OCI-LY3 (cell line): ENCODE results near the gene DOP1A.

Experiments used
- H2AFZ ChIP-seq: fragments of 200-600, 300-600 bp; shearing (Covaris generic); 2 replicates; pipeline ENCODE4 v1.6.0; 2014; ENCODE audit warnings: antibody characterized with exemption, low read depth, low read length
- H3K27ac ChIP-seq: fragments of 200-600, 300-600 bp; sonication (generic); 2 replicates; pipeline ENCODE4 v1.5.1; 2014; ENCODE audit warnings: mild to moderate bottlenecking, low read length, moderate library complexity, mixed read lengths
- H3K27me3 ChIP-seq: fragments of 200-600, 300-600 bp; sonication (generic); 2 replicates; pipeline ENCODE4 v1.6.1; 2014; ENCODE audit warnings: low read depth, low read length, mixed read lengths
- H3K36me3 ChIP-seq: fragments of 200-600, 300-600 bp; sonication (generic); replicated peaks from 2 replicates; pipeline ENCODE3; 2014; ENCODE audit warnings: low read depth, low read length, mixed read lengths
- H3K4me1 ChIP-seq: fragments of 300-600, 200-600 bp; sonication (generic); 2 replicates; pipeline ENCODE4 v1.6.1; 2014; ENCODE audit warnings: low read length, mixed read lengths
- H3K4me2 ChIP-seq: fragments of 200-600, 300-600 bp; sonication (generic); 2 replicates; pipeline ENCODE4 v1.6.1; 2014; ENCODE audit warnings: low read length, mixed read lengths
- H3K4me3 ChIP-seq: fragments of 300-600, 200-600 bp; sonication (generic); 2 replicates; pipeline ENCODE4 v1.5.1; 2014; ENCODE audit warnings: antibody characterized with exemption, mild to moderate bottlenecking, low read length, moderate library complexity
- H3K79me2 ChIP-seq: fragments of 300-600, 200-600 bp; shearing (Covaris generic); 2 replicates; pipeline ENCODE4 v1.6.1; 2014; ENCODE audit warnings: mild to moderate bottlenecking, low read length, mixed read lengths
- H3K9ac ChIP-seq: fragments of 300-600, 200-600 bp; shearing (Covaris generic); 2 replicates; pipeline ENCODE4 v1.6.0; 2014; ENCODE audit warnings: mild to moderate bottlenecking, low read length, moderate library complexity
- H3K9me3 ChIP-seq: fragments of 200-600, 300-600 bp; shearing (Covaris generic); 2 replicates; pipeline ENCODE4 v1.6.1; 2014; ENCODE audit warnings: low read length, mixed read lengths; ENCODE audit not compliant: insufficient read depth
- H4K20me1 ChIP-seq: fragments of 200-600, 300-600 bp; sonication (generic); 2 replicates; pipeline ENCODE4 v1.6.1; 2016; ENCODE audit warnings: low read length, mixed read lengths; ENCODE audit not compliant: insufficient read depth
- EZH2phosphoT487 ChIP-seq: fragments of 200-600 bp; shearing (Covaris generic); IDR thresholded peaks from 2 replicates; pipeline ENCODE4 v1.6.1; 2018; ENCODE audit warnings: antibody characterized with exemption, mixed run types, low read depth
- TF ChIP-seq, protein P1 (sequence below): fragments of 200-600, 300-600 bp; sonication (generic); IDR thresholded peaks from 2 replicates; pipeline ENCODE4 v1.5.1; 2014; ENCODE audit warnings: antibody characterized with exemption, low read length, low read depth

DOP1A gene

DNA sequence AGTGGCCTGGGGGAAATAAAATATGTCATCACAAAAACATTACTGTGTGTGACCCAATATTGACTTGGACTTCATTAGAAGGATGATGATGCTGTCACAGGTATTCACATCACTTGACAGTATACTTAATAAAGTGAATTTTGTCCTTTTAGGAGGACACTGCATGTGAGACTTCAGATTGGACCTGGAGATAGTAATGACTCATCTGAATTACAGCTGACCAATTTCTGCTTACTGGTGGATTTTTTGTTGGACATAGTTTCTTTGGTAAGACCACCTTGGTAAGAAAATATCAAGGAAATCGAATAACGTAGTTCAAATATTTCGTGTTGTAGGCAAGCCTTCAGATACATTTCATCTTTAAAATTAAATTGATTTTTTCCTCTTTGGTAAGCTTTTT, 57.1 kb downstream of the DOP1A start:
- H4K20me1 ChIP-seq = no peaks in the 10 kb centered on the region
- H3K4me2 ChIP-seq = no peak overlapping the region
- H3K4me3 ChIP-seq = no peak overlapping the region
- no peaks in the 10 kb centered on the region for H3K4me1 ChIP-seq
- no peaks in the 10 kb centered on the region for H3K27me3 ChIP-seq
- H2AFZ ChIP-seq = no peak overlapping the region
- no peaks in the 10 kb centered on the region for H3K79me2 ChIP-seq
- peaks cover 36% of the 10 kb centered on the region for H3K36me3 ChIP-seq
- no peak overlapping the region for H3K27ac ChIP-seq
- no peak overlapping the region for H3K9ac ChIP-seq
- H3K9me3 ChIP-seq = no peaks in the 10 kb centered on the region
- TF ChIP-seq, protein P1, sequence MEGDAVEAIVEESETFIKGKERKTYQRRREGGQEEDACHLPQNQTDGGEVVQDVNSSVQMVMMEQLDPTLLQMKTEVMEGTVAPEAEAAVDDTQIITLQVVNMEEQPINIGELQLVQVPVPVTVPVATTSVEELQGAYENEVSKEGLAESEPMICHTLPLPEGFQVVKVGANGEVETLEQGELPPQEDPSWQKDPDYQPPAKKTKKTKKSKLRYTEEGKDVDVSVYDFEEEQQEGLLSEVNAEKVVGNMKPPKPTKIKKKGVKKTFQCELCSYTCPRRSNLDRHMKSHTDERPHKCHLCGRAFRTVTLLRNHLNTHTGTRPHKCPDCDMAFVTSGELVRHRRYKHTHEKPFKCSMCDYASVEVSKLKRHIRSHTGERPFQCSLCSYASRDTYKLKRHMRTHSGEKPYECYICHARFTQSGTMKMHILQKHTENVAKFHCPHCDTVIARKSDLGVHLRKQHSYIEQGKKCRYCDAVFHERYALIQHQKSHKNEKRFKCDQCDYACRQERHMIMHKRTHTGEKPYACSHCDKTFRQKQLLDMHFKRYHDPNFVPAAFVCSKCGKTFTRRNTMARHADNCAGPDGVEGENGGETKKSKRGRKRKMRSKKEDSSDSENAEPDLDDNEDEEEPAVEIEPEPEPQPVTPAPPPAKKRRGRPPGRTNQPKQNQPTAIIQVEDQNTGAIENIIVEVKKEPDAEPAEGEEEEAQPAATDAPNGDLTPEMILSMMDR = no peak
- no peak for TF ChIP-seq EZH2phosphoT487

DNA sequence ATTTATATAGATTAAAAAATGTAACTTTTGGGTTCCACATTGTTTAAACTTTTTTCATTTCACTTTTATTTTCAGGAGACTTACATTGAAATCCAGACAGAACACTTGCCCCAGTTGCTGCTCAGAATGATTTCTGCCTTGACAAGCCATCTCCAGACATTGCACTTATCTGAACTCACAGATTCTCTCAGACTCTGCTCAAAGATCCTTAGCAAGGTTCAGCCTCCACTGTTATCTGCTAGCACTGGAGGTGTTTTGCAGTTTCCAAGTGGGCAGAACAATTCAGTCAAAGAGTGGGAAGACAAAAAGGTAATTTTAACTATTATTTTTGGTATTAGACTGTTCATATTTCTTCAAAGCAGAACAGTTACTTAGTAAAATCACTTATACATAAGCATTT, 58.0 kb downstream of the DOP1A start:
- Histone ChIP-seq H3K4me3 (no peak overlapping the region), H3K27me3 (no peaks in the 10 kb centered on the region), H3K4me2 (no peak overlapping the region), H3K79me2 (no peaks in the 10 kb centered on the region), H3K9me3 (no peaks in the 10 kb centered on the region), H3K36me3 (peaks cover 40% of the 10 kb centered on the region), H4K20me1 (no peaks in the 10 kb centered on the region), H2AFZ (no peak overlapping the region), H3K27ac (no peak overlapping the region), H3K9ac (no peak overlapping the region), H3K4me1 (no peaks in the 10 kb centered on the region)
- TF ChIP-seq EZH2phosphoT487 = no peak
- TF ChIP-seq, protein P1 = no peak

DNA sequence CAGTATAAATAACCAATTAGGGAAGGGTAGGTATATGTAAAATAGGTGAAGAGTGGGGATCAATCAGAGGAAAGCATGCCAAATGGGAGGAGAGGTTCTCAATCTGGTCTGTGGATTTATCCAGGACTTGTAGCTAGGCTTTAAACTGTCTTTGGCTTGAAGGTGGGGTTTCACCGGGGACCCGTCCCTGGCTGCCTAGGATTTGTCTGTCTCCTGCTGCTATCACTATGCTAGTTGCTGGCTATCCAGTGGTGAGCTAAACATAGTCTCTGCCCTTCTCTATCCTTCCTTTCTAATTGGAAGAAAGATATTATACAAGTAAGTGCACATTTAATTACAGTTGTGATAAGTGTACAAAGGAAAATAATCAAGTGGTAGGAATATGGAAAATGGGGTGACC, 58.8 kb downstream of the DOP1A start:
- Histone ChIP-seq H3K9ac (no peak overlapping the region), H3K79me2 (no peaks in the 10 kb centered on the region), H3K27ac (no peak overlapping the region), H3K27me3 (no peaks in the 10 kb centered on the region), H2AFZ (no peak overlapping the region), H3K9me3 (no peaks in the 10 kb centered on the region), H3K4me2 (no peak overlapping the region), H3K4me3 (no peak overlapping the region), H3K36me3 (peaks cover 37% of the 10 kb centered on the region), H4K20me1 (no peaks in the 10 kb centered on the region), H3K4me1 (no peaks in the 10 kb centered on the region)
- TF ChIP-seq, protein P1 = no peak
- TF ChIP-seq EZH2phosphoT487 = no peak

DNA sequence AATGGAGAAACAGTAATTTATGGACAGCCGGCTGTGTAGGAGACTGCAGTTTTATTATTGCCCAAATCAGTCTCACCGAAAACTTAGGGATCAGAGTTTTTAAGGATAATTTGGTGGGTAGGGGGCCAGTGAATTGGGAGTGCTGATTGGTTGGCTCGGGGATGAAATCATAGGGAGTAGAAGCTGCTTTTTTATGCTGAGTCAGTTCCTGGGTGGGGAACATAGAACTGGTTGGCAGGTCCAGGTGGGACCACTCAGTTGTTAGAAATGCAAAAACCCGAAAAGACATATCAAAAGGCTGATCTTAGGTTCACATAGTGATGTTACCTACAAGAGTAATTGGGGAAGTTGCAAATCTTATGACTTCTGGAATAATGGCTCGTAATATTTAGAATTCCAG, 59.3 kb downstream of the DOP1A start:
- no peaks in the 10 kb centered on the region for H4K20me1 ChIP-seq
- H3K36me3 ChIP-seq = peaks cover 37% of the 10 kb centered on the region
- H3K9ac ChIP-seq = no peak overlapping the region
- no peak overlapping the region for H2AFZ ChIP-seq
- TF ChIP-seq, protein P1 = no peak
- TF ChIP-seq EZH2phosphoT487 = no peak
- no peaks in the 10 kb centered on the region for H3K4me1 ChIP-seq
- no peak overlapping the region for H3K27ac ChIP-seq
- no peaks in the 10 kb centered on the region for H3K9me3 ChIP-seq
- H3K27me3 ChIP-seq = no peaks in the 10 kb centered on the region
- H3K4me2 ChIP-seq = no peak overlapping the region
- H3K79me2 ChIP-seq = no peaks in the 10 kb centered on the region
- H3K4me3 ChIP-seq = no peak overlapping the region
